GM12878 (cell line): ENCODE results near the gene ZNF813. TPM values are rescaled to one million over a fixed set of nuclear protein-coding genes. Genes with fewer than 3 reads are reported as not detected.

Experiments used
- ATF2 ChIP-seq: IDR thresholded peaks from 2 replicates; pipeline ENCODE4 v1.6.1; 2012; ENCODE audit warnings: low read length, inconsistent platforms
- BACH1 ChIP-seq: fragments of 450-650 bp; IDR thresholded peaks from 2 replicates; pipeline ENCODE4 v1.6.1; 2017; ENCODE audit warnings: mild to moderate bottlenecking, borderline replicate concordance
- BHLHE40 ChIP-seq, 2 experiments: fragments of 450-650 bp in 1 of 2; IDR thresholded peaks; 2 replicates each; pipeline ENCODE4 v1.6.1; 2011 to 2017; ENCODE audit warnings: low read depth in 2 of 2, borderline replicate concordance in 1 of 2, improper control_type of control experiment in 1 of 2, low read length in 1 of 2, mild to moderate bottlenecking in 1 of 2
- DPF2 ChIP-seq: fragments of 450-650 bp; IDR thresholded peaks from 2 replicates; pipeline ENCODE4 v1.6.1; 2017; ENCODE audit warnings: mild to moderate bottlenecking
- GABPA ChIP-seq: IDR thresholded peaks from 2 replicates; pipeline ENCODE4 v1.6.1; 2014; ENCODE audit warnings: antibody characterized with exemption, low read depth, mild to moderate bottlenecking, inconsistent platforms
- HCFC1 ChIP-seq: fragments of 150-350 bp; IDR thresholded peaks from 2 replicates; pipeline ENCODE4 v1.6.1; 2014; ENCODE audit warnings: low read length
- KLF5 ChIP-seq: fragments of 450-650 bp; IDR thresholded peaks from 2 replicates; pipeline ENCODE4 v1.6.1; 2014; ENCODE audit warnings: mild to moderate bottlenecking; ENCODE audit not compliant: partially characterized antibody
- LARP7 ChIP-seq: fragments of 450-650 bp; IDR thresholded peaks from 2 replicates; pipeline ENCODE4 v1.6.1; 2017; ENCODE audit warnings: mild to moderate bottlenecking
- MTA2 ChIP-seq: fragments of 450-650 bp; IDR thresholded peaks from 2 replicates; pipeline ENCODE4 v1.6.1; 2016; ENCODE audit warnings: low read depth, mild to moderate bottlenecking, moderate library complexity
- MXI1 ChIP-seq: fragments of 150-350 bp; IDR thresholded peaks from 2 replicates; pipeline ENCODE4 v1.6.1; 2011; ENCODE audit warnings: low read depth, mild to moderate bottlenecking, inconsistent platforms, low read length, improper control_type of control experiment
- NRF1 ChIP-seq: conservative IDR thresholded peaks from 2 replicates; pipeline ENCODE4 v1.6.1; 2011; ENCODE audit warnings: mild to moderate bottlenecking, low read depth, low read length, improper control_type of control experiment
- POLR2A ChIP-seq: IDR thresholded peaks from 2 replicates; pipeline ENCODE4 v1.6.1; 2011; ENCODE audit warnings: low read depth, mild to moderate bottlenecking, low read length
- SIX5 ChIP-seq: IDR thresholded peaks from 2 replicates; pipeline ENCODE4 v1.6.1; 2011; ENCODE audit warnings: mild to moderate bottlenecking, low read depth, low read length, moderate library complexity; ENCODE audit not compliant: severe bottlenecking
- SMAD5 ChIP-seq: IDR thresholded peaks from 2 replicates; pipeline ENCODE4 v1.6.1; 2016; ENCODE audit warnings: antibody characterized with exemption, low read depth
- SREBF2 ChIP-seq: IDR thresholded peaks from 2 replicates; pipeline ENCODE4 v1.6.1; 2012; ENCODE audit warnings: mild to moderate bottlenecking, low read length
- TCF3 ChIP-seq: IDR thresholded peaks from 2 replicates; pipeline ENCODE4 v1.6.1; 2012; ENCODE audit warnings: low read depth, mild to moderate bottlenecking, low read length, borderline replicate concordance; ENCODE audit not compliant: insufficient read depth
- USF1 ChIP-seq: IDR thresholded peaks from 2 replicates; pipeline ENCODE4 v1.6.1; 2011; ENCODE audit warnings: borderline replicate concordance, low read depth, mild to moderate bottlenecking, moderate library complexity, mixed read lengths, low read length; ENCODE audit not compliant: insufficient read depth; ENCODE audit errors: extremely low read length
- ZNF592 ChIP-seq: fragments of 450-650 bp; IDR thresholded peaks from 2 replicates; pipeline ENCODE4 v1.6.1; 2017; ENCODE audit warnings: mild to moderate bottlenecking, moderate library complexity
- ZNF622 ChIP-seq: fragments of 450-650 bp; IDR thresholded peaks from 2 replicates; pipeline ENCODE4 v1.6.1; 2017; ENCODE audit warnings: mild to moderate bottlenecking, inconsistent platforms
- ZSCAN29 ChIP-seq: fragments of 450-650 bp; IDR thresholded peaks from 2 replicates; pipeline ENCODE4 v1.6.1; 2017; ENCODE audit warnings: mild to moderate bottlenecking, moderate library complexity
- polyA plus RNA-seq, 11 experiments: library from polyadenylated mRNA; depleted of rRNA in 4 of 11; unstranded in 6 of 11; stranded (reverse) in 5 of 11; fragments of >200 nt; fragmentation: Nextera tagmentation in 4 of 11; fragmentation: Illumina TruSeq in 1 of 11; extraction: Ambion mirVana in 4 of 11; extraction: Trizol in 1 of 11; gene quantifications; 1 replicate in 1 of 11; 2 replicates in 10 of 11; pipeline versions ENCODE4 v1.2.1 to v1.2.3, GENCODE V29; 2011 to 2016; ENCODE audit warnings: inconsistent platforms in 2 of 11, missing spikeins in 2 of 11, low read depth in 1 of 11
- total RNA-seq, 4 experiments: library from RNA; depleted of rRNA in 3 of 4; stranded (reverse); fragments of >200 nt in 3 of 4; fragmentation: Illumina TruSeq in 1 of 4; extraction: Trizol in 1 of 4; gene quantifications; 2 replicates each; pipeline versions ENCODE4 v1.2.1 to v1.2.3, GENCODE V29; 2013 to 2021
- TF ChIP-seq, protein P1 (sequence below): fragments of 450-650 bp; conservative IDR thresholded peaks from 2 replicates; pipeline ENCODE4 v1.6.1; 2017; ENCODE audit warnings: mild to moderate bottlenecking, moderate library complexity

Gene ZNF813
- total and polyA plus RNA-seq, 10 of the 15 experiments (the other 5 are each of a cell fraction or from before 2014, with no cell fraction given), result 0.27 to 4.8 (median 2.6) TPM

DNA sequence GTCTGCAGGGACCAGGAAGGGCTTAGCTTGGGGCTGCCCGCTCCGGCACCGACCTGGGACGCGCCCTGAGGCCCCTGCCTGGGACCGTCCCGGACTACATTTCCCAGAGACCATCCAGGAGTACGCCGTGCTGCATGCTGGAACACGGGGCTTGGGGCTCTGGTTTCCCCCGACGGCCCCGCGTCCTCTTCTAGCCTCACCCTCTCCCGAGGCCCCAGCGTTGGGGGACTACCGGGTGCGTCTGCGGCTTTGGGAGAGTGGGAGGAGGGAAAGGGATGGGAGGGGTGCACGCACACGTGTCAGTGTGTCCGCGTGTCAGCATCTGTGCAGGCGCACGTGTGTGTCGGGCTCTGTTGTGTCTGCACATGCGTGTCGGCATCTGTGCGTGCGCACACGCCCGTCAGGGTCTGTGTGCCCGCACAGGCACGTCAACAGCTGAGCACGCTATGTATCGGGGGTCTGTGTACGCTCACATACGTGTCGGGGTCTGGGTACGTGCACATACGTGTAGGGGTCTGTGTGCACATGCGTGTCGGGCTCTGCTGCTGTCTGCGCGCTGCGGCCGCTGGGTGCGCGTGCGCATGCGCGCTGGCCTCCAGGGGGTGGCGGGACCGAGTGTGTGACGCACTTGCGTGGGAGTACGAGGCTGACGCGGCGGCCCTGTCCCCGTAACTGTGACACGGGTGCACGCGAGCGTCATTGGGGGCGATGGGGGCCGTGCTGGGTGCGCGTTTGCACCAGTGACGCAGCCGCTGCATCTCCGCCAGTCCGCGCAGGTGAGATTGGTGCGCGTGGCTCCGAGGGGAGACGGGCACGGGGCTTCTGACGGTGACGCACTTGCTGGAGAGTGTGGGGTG lies 70.2 kb downstream of the ZNF813 start, which contains the start of gene ZNF331 (continued):
- peak; percentile 81; the same call in 1 of the 2 replicates for TF ChIP-seq ZNF592
- 0 out of 2 replicates have a peak, but pooled peaks have one; percentile 56 for TF ChIP-seq TCF3
- TF ChIP-seq HCFC1, result peak; percentile 71
- peak; percentile 82 for TF ChIP-seq POLR2A
- no peak; the same call in 1 of the 2 replicates for TF ChIP-seq BACH1
- no peak for TF ChIP-seq GABPA
- TF ChIP-seq SREBF2, result no peak
- peak; percentile 43 to 96; a peak in 3 of 4 replicates for TF ChIP-seq BHLHE40 (IDR thresholded peaks at IDR 0.05; ENCODE audit: borderline replicate concordance in 1 of 2, low read depth in 2 of 2, low read length in 1 of 2)
- TF ChIP-seq ZSCAN29, result no peak
- TF ChIP-seq ATF2, result no peak
- 0 out of 2 replicates have a peak, but pooled peaks have one; percentile 47 for TF ChIP-seq DPF2
- peak; percentile 51; the same call in 1 of the 2 replicates for TF ChIP-seq MTA2
- TF ChIP-seq SIX5, result peak; percentile 72
- TF ChIP-seq, protein P1, sequence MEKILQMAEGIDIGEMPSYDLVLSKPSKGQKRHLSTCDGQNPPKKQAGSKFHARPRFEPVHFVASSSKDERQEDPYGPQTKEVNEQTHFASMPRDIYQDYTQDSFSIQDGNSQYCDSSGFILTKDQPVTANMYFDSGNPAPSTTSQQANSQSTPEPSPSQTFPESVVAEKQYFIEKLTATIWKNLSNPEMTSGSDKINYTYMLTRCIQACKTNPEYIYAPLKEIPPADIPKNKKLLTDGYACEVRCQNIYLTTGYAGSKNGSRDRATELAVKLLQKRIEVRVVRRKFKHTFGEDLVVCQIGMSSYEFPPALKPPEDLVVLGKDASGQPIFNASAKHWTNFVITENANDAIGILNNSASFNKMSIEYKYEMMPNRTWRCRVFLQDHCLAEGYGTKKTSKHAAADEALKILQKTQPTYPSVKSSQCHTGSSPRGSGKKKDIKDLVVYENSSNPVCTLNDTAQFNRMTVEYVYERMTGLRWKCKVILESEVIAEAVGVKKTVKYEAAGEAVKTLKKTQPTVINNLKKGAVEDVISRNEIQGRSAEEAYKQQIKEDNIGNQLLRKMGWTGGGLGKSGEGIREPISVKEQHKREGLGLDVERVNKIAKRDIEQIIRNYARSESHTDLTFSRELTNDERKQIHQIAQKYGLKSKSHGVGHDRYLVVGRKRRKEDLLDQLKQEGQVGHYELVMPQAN, result peak; percentile 76
- TF ChIP-seq NRF1, result peak; percentile 63
- TF ChIP-seq LARP7, result peak; percentile 16; the same call in 1 of the 2 replicates
- no peak for TF ChIP-seq ZNF622
- peak; percentile 45; the same call in 1 of the 2 replicates for TF ChIP-seq MXI1
- TF ChIP-seq KLF5, result peak; percentile 94
- TF ChIP-seq USF1, result peak; percentile 48
- TF ChIP-seq SMAD5, result no peak
